SU-DHL-6 (cell line): ENCODE results near the gene SORBS2.

Source experiments
- H2AFZ ChIP-seq: fragments of 200-600 bp; sonication (generic); 2 replicates; pipeline ENCODE4 v1.6.1; 2014; ENCODE audit warnings: low read depth, mild to moderate bottlenecking, moderate library complexity, mixed read lengths, antibody characterized with exemption, low read length; ENCODE audit not compliant: severe bottlenecking
- H3F3A ChIP-seq: fragments of 200-600 bp; shearing (Covaris generic); 2 replicates; pipeline ENCODE4 v1.6.0; 2016; ENCODE audit warnings: antibody characterized with exemption, mild to moderate bottlenecking; ENCODE audit not compliant: insufficient read depth
- H3K27ac ChIP-seq: fragments of 200-600 bp; sonication (generic); 2 replicates; pipeline ENCODE4 v1.5.1; 2016; ENCODE audit warnings: low read depth, mild to moderate bottlenecking, low read length, moderate library complexity, mixed read lengths
- H3K27me3 ChIP-seq: fragments of 200-600 bp; sonication (generic), shearing (Covaris generic); 2 replicates; pipeline ENCODE4 v1.6.0; 2014; ENCODE audit warnings: mild to moderate bottlenecking, low read length
- H3K36me3 ChIP-seq: fragments of 200-600 bp; sonication (generic); 2 replicates; pipeline ENCODE4 v1.6.1; 2014; ENCODE audit warnings: mild to moderate bottlenecking, low read length, mixed read lengths
- H3K4me2 ChIP-seq: fragments of 300-600, 200-600 bp; shearing (Covaris generic), sonication (generic); 2 replicates; pipeline ENCODE4 v1.6.0; 2014; ENCODE audit warnings: low read length, low read depth, mild to moderate bottlenecking; ENCODE audit not compliant: poor library complexity, severe bottlenecking
- H3K4me3 ChIP-seq: fragments of 200-600 bp; sonication (generic); 2 replicates; pipeline ENCODE4 v1.5.1; 2014; ENCODE audit warnings: antibody characterized with exemption, low read length, mild to moderate bottlenecking, mixed read lengths; ENCODE audit not compliant: insufficient read depth, poor library complexity, severe bottlenecking
- H3K79me2 ChIP-seq: fragments of 200-600 bp; sonication (generic); 2 replicates; pipeline ENCODE4 v1.6.1; 2014; ENCODE audit warnings: mild to moderate bottlenecking, low read length, moderate library complexity; ENCODE audit not compliant: insufficient read depth
- H3K9ac ChIP-seq: fragments of 200-600 bp; sonication (generic); 2 replicates; pipeline ENCODE4 v1.7.0; 2014; ENCODE audit warnings: mild to moderate bottlenecking, low read length
- H3K9me2 ChIP-seq: fragments of 200-600 bp; sonication (generic); replicated peaks from 2 replicates; pipeline ENCODE4 v1.6.1; 2014; ENCODE audit warnings: low read length; ENCODE audit not compliant: insufficient read depth
- H3K9me3 ChIP-seq: fragments of 200-600 bp; sonication (generic); 2 replicates; pipeline ENCODE4 v1.6.1; 2014; ENCODE audit warnings: low read length, mixed read lengths; ENCODE audit not compliant: insufficient read depth
- H4K20me1 ChIP-seq: fragments of 200-600 bp; sonication (generic); 2 replicates; pipeline ENCODE4 v1.6.1; 2014; ENCODE audit warnings: low read depth, mild to moderate bottlenecking, antibody characterized with exemption, low read length, moderate library complexity, mixed read lengths
- CTCF ChIP-seq: fragments of 200-600 bp; sonication (generic); IDR thresholded peaks from one replicate; pipeline ENCODE4 v1.5.1; 2017; ENCODE audit warnings: antibody characterized with exemption, mild to moderate bottlenecking, low read length, moderate library complexity; ENCODE audit not compliant: insufficient read depth, poor library complexity, severe bottlenecking
- EZH2phosphoT487 ChIP-seq: fragments of 200-600 bp; sonication (generic), shearing (Covaris generic); conservative IDR thresholded peaks from 2 replicates; pipeline ENCODE4 v1.6.1; 2018; ENCODE audit warnings: mild to moderate bottlenecking, antibody characterized with exemption, low read length, moderate library complexity, mixed read lengths

SORBS2 gene

GRCh38 chr4:185734930-185735329 is 77.1 kb downstream of the SORBS2 start:
- H2AFZ ChIP-seq = no peak overlapping the region
- H3K27me3 ChIP-seq = no peaks in the 10 kb centered on the region
- no peak for TF ChIP-seq EZH2phosphoT487
- no peak for TF ChIP-seq CTCF
- no peak overlapping the region for H3K4me2 ChIP-seq
- H3K4me3 ChIP-seq = no peak overlapping the region
- no peaks in the 10 kb centered on the region for H3K9me3 ChIP-seq
- H3K36me3 ChIP-seq = no peaks in the 10 kb centered on the region
- H3K79me2 ChIP-seq = no peaks in the 10 kb centered on the region
- H4K20me1 ChIP-seq = no peaks in the 10 kb centered on the region
- H3K9me2 ChIP-seq = no peaks in the 10 kb centered on the region
- H3F3A ChIP-seq = no peaks in the 10 kb centered on the region
- H3K27ac ChIP-seq = no peak overlapping the region
- H3K9ac ChIP-seq = no peak overlapping the region

DNA sequence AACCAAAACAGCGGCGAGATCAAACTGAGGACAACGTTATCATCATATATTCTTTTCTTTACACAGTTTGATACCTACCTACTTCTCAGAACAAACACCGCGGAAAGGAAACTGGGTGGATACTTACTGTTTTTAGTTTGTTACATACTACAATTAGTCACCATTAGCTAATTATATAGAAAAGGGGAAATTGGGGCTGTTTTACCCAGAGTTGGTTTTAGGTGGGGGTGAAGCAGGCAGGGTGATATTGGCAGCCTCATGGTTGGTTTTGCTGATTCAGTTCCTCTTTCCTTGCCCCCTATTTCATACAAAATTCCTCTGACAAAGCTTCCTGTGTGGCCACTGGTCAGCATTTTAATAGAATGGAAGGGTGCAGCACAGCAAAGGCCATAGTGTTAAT is 77.8 kb downstream of the SORBS2 start:
- Histone ChIP-seq H3K36me3 (no peaks in the 10 kb centered on the region), H3K27me3 (no peaks in the 10 kb centered on the region), H3K9me3 (no peaks in the 10 kb centered on the region), H3K4me3 (no peak overlapping the region), H3K27ac (no peak overlapping the region), H3K9me2 (no peaks in the 10 kb centered on the region), H2AFZ (no peak overlapping the region), H3F3A (no peaks in the 10 kb centered on the region), H3K4me2 (no peak overlapping the region), H3K79me2 (no peaks in the 10 kb centered on the region), H4K20me1 (no peaks in the 10 kb centered on the region), H3K9ac (no peak overlapping the region)
- TF ChIP-seq CTCF = no peak
- TF ChIP-seq EZH2phosphoT487 = no peak

GRCh38 chr4:185730849-185731608 is 81.0 kb downstream of the SORBS2 start:
- Histone ChIP-seq H3K27ac (no peak overlapping the region), H3K9ac (no peak overlapping the region), H3K4me3 (no peak overlapping the region), H3K9me2 (no peaks in the 10 kb centered on the region), H3K36me3 (no peaks in the 10 kb centered on the region), H3F3A (no peaks in the 10 kb centered on the region), H4K20me1 (no peaks in the 10 kb centered on the region), H3K27me3 (no peaks in the 10 kb centered on the region), H3K9me3 (no peaks in the 10 kb centered on the region), H2AFZ (no peak overlapping the region), H3K4me2 (no peak overlapping the region), H3K79me2 (no peaks in the 10 kb centered on the region)
- TF ChIP-seq CTCF = no peak
- no peak for TF ChIP-seq EZH2phosphoT487
